ENCODE data around the gene NR1H4.
"Not testable (repeated sequence)": the region's sequence is repeated elsewhere in the genome, so short reads cannot be mapped to it uniquely, and the experiment has no call there.

NR1H4 gene

DNA sequence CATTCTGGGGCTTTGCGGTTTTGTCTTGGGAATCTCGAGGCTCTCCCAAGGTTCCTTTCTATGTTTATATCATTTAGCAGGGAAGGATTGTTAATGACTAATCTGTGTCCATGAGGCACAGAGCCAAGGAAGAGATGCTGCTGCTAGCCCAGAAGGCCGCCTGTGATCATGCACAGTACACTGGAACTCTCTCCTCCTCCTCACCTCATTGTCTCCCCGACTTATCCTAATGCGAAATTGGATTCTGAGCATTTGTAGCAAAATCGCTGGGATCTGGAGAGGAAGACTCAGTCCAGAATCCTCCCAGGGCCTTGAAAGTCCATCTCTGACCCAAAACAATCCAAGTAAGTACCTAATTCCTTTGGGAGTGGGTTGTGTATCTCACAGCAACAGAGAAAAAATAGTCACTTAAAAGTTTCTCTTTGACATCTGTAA, at the start of gene NR1H4:
TSS of gene NR1H4 (plus strand) at position 151 of the 435 bp plus-strand sequence. CDS start 19,458 bp downstream, outside the sequence.
- peak; percentile 58 for DNase-seq (ENCODE audit: low read depth)

DNA sequence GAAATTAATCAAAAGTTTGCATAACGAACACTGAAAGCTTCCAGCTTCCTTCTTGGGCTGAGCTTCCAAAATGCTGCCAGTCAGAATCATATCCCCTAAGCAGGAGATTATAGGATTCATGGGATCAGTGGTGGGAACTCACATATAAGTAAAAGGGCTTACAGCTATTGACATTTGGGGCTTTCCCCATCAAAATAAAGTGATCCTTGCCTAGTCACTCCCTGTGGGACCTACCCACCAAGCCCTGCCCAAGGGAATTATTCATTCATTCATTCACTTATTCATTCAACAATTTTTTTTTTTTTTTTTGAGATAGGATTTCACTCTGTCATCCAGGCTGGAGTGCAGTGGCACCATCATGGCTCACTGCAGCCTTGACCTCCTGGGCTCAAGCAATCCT, 47.5 kb upstream of the NR1H4 start:
- DNase-seq (ENCODE audit: low read depth) = no peak

DNA sequence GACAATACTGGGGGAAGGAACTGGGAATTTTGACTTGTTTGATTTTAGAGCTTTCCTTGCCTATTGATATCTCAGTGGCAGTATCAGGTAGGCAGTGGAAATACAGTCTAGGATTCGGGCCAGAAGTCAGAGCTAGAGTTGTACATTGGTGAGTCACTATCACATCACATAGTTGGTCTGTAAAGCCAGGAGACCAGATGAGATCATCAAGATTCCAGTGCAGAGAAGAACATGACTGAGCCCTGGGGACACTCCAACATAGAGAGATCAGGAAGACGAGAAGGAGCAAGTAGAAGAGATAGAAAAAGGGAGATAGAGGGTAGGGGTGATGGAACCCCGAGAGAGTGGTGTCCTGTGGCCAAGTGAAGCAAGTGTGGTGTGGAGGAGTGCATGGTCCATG, 46.6 kb upstream of the NR1H4 start:
- peak; percentile 83 for DNase-seq (ENCODE audit: low read depth)

DNA sequence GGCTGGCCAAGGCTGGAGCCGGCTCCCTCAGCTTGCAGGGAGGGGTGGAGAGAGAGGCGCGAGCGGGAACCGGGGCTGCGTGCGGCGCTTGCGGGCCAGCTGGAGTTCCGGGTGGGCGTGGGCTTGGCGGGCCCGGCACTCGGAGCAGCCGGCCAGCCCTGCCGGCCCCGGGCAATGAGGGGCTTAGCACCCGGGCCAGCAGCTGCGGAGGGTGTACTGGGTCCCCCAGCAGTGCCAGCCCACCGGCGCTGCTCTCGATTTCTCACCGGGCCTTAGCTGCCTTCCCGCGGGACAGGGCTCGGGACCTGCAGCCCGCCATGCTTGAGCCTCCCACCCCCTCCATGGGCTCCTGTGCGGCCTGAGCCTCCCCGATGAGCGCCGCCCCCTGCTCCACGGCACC, 43.4 kb upstream of the NR1H4 start:
- DNase-seq (ENCODE audit: low read depth) = not testable (repeated sequence)

DNA sequence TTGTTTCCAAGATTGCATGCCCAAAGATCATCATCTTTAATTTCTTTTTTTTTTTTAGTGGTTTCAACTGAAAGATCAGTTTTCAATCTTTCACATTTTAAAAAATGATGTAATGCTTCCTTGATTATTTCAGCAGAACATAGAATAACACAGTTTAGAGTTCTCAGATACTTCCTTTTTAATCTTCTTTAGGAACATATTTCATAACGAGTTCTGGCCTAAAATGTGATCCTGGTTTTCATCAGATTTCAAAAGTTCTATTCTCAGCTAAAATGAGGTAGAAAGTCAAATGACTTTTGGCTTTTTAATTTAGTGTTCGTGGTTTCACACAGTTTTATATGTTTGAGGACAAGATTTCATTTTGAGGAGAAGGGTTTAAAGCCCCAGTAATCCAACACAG, 40.0 kb upstream of the NR1H4 start:
- DNase-seq (ENCODE audit: low read depth) = no peak

GRCh38 chr12:100434177-100434576, 39.5 kb upstream of the NR1H4 start:
- DNase-seq (ENCODE audit: low read depth) = no peak

GRCh38 chr12:100435957-100436356, 37.7 kb upstream of the NR1H4 start:
- DNase-seq (ENCODE audit: low read depth) = no peak

GRCh38 chr12:100437038-100437841, 36.4 kb upstream of the NR1H4 start:
- no peak for DNase-seq (ENCODE audit: low read depth)

GRCh38 chr12:100439797-100440196, 33.9 kb upstream of the NR1H4 start:
- DNase-seq (ENCODE audit: low read depth) = no peak

DNA sequence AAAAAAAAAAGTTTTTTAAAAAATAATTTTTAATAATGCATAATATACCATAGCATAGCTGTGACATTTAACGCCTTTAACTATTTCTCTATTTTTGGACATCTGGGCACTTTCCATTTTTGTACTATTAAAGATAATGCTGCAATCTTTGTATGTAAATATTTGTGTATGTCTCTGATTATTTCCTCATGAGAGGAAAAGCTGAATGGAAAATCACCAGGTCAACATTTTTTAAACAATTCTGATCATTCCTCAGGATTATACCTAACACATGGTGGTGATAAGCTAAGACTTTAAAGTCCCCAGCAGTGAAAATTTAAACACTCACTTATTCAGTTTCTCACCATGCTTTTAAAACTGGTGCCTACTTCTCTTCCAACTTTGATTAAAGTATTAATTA, 31.3 kb upstream of the NR1H4 start:
- DNase-seq (ENCODE audit: low read depth) = no peak

DNA sequence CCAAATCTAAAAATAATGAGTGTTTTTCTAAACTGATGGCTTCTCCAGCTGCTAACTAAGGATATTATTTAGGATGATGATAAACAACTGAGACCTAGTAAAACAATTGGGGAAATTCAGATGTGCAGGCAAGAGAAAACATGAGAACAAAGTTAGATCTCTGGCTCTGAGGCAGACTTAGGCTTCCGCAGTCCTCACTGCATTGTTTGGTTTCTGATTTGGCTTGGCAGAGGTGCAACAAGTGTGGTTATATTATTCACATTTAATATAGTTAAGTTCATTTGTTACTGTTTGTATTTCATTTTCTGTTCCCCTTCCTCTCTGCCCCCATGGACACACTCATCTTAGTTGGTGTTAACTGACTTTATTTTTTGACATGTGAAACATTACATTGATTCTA, 30.2 kb upstream of the NR1H4 start:
- DNase-seq (ENCODE audit: low read depth) = no peak

- DNase-seq (ENCODE audit: low read depth) = no peak
Observed at GRCh38 chr12:100445081-100445481, 28.6 kb upstream of the NR1H4 start.

DNA sequence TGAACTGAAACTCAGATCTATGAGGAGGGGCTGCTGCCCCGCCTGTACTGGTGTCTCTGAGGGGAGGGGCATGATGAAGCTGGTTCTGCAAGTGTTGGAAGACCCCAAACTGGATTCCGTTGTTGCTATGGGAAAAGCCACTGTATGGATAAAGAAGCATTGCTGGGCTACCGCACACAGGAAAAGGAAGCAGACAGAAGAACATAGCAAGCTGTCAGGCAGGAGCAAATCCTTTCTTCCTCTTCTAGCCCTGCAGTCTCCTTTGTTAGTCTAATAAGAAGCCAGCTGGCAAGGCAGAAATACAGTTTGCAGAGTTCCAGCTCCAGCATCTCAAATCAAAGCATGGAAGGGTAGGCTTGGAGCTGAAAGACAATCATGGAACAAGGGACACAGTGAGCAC, 26.3 kb upstream of the NR1H4 start:
- no peak for DNase-seq (ENCODE audit: low read depth)

- DNase-seq (ENCODE audit: low read depth) = no peak
Observed at GRCh38 chr12:100448656-100449055, 25.0 kb upstream of the NR1H4 start.

GRCh38 chr12:100450735-100451134, 22.9 kb upstream of the NR1H4 start:
- peak; percentile 9 for DNase-seq (ENCODE audit: low read depth)

GRCh38 chr12:100453951-100454350, 19.7 kb upstream of the NR1H4 start:
- no peak for DNase-seq (ENCODE audit: low read depth)

DNA sequence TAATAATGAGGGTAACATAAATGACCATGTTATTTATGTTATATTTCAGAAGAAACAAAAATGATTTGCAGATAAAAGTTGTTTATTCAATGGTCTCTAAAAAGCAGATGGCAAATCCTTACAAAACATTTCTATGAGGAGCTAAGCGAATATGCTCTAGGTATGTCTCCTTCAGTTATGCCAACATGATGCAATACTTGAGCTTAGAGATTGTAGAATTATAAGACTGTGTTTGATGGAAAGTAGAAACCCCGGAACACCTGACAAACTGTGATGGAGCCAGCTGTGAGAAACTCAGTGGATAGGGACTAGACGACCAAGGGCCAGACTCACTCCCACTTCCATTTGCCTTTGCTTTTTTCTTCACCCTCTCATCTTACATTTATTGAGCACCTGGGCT, 17.8 kb upstream of the NR1H4 start:
- DNase-seq (ENCODE audit: low read depth) = no peak

DNA sequence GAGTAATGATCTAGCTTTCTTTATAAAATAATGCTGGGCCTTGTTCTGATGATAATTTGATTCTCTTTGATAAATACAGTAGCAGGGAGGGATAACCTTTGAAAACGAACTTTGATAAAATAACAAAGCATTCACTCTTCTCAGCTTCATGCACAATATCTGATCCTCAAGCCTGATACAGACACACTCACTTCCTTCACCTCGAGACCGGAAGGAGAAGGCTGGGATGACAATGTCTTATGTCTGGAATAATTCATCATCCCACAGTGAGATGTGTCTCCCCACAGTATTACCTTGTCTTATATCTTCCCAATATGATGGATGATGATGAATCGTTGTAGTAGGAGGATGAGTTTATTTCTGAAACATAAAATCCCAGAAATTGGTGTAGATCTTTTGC, 15.5 kb upstream of the NR1H4 start:
- no peak for DNase-seq (ENCODE audit: low read depth)

DNA sequence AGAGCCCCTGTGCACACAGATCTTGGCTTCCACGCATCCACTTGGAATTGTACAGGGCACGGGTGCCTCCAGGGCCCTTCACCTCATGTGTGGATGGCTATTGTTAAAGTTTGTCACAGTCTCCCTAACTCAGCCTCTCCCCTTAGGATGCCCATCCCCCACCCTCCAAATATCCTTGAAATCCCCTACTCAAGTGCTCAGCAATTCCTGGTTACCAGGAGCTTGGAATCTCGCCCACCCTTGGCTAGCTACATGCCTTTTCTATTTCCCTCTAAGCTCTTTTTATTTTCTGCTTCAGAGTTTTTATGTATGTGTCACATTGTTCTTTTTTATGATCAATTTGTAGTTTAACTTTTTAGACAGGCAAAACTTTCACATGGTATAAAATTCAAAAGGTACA, 13.0 kb upstream of the NR1H4 start:
- no peak for DNase-seq (ENCODE audit: low read depth)

DNA sequence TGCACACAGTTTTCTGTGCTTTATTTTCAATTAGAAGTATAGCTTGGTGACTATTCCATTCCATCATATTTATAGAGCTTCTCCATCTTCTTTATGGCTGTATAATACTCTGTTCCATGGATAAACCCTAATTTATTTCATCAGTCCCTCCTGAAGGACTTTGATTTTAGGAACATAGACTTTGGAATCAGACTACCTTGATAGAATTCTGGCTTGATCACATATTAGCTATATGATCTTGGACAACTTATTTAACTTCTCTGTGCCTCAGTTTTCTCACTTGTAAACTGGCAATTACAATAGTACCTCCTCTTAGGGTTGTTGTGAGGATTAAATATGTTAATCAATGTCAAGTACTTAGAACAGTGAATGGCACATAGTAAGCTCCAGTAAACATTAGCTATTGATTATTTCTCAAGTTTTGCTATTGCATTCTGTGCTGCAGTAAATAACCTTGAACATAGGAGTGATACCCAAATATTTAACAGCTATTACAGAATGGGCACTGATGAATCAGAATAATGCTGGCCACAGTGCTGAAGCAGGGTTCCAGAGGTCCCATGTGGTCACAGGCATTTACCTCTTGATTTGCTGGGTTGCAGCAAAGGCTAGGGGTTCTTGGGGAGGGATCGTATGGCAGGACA, 12.2 kb upstream of the NR1H4 start:
- no peak for DNase-seq (ENCODE audit: low read depth)

- no peak for DNase-seq (ENCODE audit: low read depth)
Observed at GRCh38 chr12:100463661-100464060, 10.0 kb upstream of the NR1H4 start.

- DNase-seq (ENCODE audit: low read depth) = no peak
Observed at GRCh38 chr12:100464529-100464928, 9.1 kb upstream of the NR1H4 start.

- DNase-seq (ENCODE audit: low read depth) = no peak
Observed at GRCh38 chr12:100468126-100468525, 5.5 kb upstream of the NR1H4 start.

GRCh38 chr12:100472325-100472724, 1.3 kb upstream of the NR1H4 start:
- DNase-seq (ENCODE audit: low read depth) = no peak

Data from ELR (cell line).